HepG2 (cell line): Measurements from ENCODE around the gene LDAH. TPM values are rescaled to one million over a fixed set of nuclear protein-coding genes. Genes with fewer than 3 reads are reported as not detected.

Experiments used
- CBX5 ChIP-seq: sonication (generic); formaldehyde crosslinking; IDR thresholded peaks from 2 replicates; pipeline ENCODE4 v1.4.0; 2020; ENCODE audit warnings: missing genetic modification reagents, borderline replicate concordance
- CEBPB ChIP-seq: IDR thresholded peaks from 2 replicates; pipeline ENCODE4 v1.6.1; 2011; ENCODE audit warnings: low read depth, low read length, improper control_type of control experiment, borderline replicate concordance
- ELF3 ChIP-seq: IDR thresholded peaks from 2 replicates; pipeline ENCODE4 v1.6.1; 2016; ENCODE audit warnings: missing genetic modification reagents, missing compliant biosample characterization
- FLYWCH1 ChIP-seq: sonication (generic); formaldehyde crosslinking; IDR thresholded peaks from 2 replicates; pipeline ENCODE4 v1.8.1; 2023; ENCODE audit warnings: mild to moderate bottlenecking, missing genetic modification reagents
- HOXA9 ChIP-seq: sonication (generic); formaldehyde crosslinking; IDR thresholded peaks from 2 replicates; pipeline ENCODE4 v1.8.1; 2022; ENCODE audit warnings: missing genetic modification reagents, mild to moderate bottlenecking, moderate library complexity, borderline replicate concordance
- KDM5B ChIP-seq: sonication (generic); formaldehyde crosslinking; IDR thresholded peaks from 2 replicates; pipeline ENCODE4 v1.4.0; 2020; ENCODE audit warnings: missing genetic modification reagents, mild to moderate bottlenecking, borderline replicate concordance
- KLF6 ChIP-seq: IDR thresholded peaks from 2 replicates; pipeline ENCODE4 v1.8.0; 2016; ENCODE audit warnings: missing biosample characterization, missing genetic modification reagents
- NAIF1 ChIP-seq: sonication (generic); formaldehyde crosslinking; IDR thresholded peaks from 2 replicates; pipeline ENCODE4 v1.5.0; 2020; ENCODE audit warnings: mild to moderate bottlenecking, missing genetic modification reagents, borderline replicate concordance
- PHF21A ChIP-seq: sonication (generic); formaldehyde crosslinking; IDR thresholded peaks from 2 replicates; pipeline ENCODE4 v1.5.0; 2020; ENCODE audit warnings: mild to moderate bottlenecking, missing genetic modification reagents
- REPIN1 ChIP-seq: sonication (generic); formaldehyde crosslinking; IDR thresholded peaks from 2 replicates; pipeline ENCODE4 v1.8.0; 2022; ENCODE audit warnings: missing genetic modification reagents, low read depth, mild to moderate bottlenecking, borderline replicate concordance
- TBP ChIP-seq: sonication (generic); formaldehyde crosslinking; IDR thresholded peaks from 2 replicates; pipeline ENCODE4 v1.5.0; 2020; ENCODE audit warnings: missing genetic modification reagents
- THRA ChIP-seq: sonication (generic); formaldehyde crosslinking; IDR thresholded peaks from 2 replicates; pipeline ENCODE4 v1.4.0; 2020; ENCODE audit warnings: missing genetic modification reagents, borderline replicate concordance
- ZBTB8A ChIP-seq: sonication (generic); formaldehyde crosslinking; IDR thresholded peaks from 2 replicates; pipeline ENCODE4 v1.4.0; 2020; ENCODE audit warnings: mild to moderate bottlenecking, low read depth, missing genetic modification reagents, borderline replicate concordance
- ZMYM2 ChIP-seq: sonication (generic); formaldehyde crosslinking; IDR thresholded peaks from 2 replicates; pipeline ENCODE4 v1.8.0; 2022; ENCODE audit warnings: mild to moderate bottlenecking, missing genetic modification reagents
- ZNF18 ChIP-seq: sonication (generic); formaldehyde crosslinking; IDR thresholded peaks from 2 replicates; pipeline ENCODE4 v1.8.0; 2022; ENCODE audit warnings: mild to moderate bottlenecking, missing genetic modification reagents; ENCODE audit not compliant: insufficient replicate concordance
- ZNF225 ChIP-seq: sonication (generic); formaldehyde crosslinking; IDR thresholded peaks from 2 replicates; pipeline ENCODE4 v1.4.0; 2020; ENCODE audit warnings: mild to moderate bottlenecking, missing genetic modification reagents
- ZNF605 ChIP-seq: sonication (generic); formaldehyde crosslinking; IDR thresholded peaks from 2 replicates; pipeline ENCODE4 v1.8.0; 2022; ENCODE audit warnings: mild to moderate bottlenecking, missing genetic modification reagents
- ZNF639 ChIP-seq: conservative IDR thresholded peaks from 2 replicates; pipeline ENCODE4 v1.6.1; 2018; ENCODE audit warnings: missing genetic modification reagents
- ZNF747 ChIP-seq: sonication (generic); formaldehyde crosslinking; IDR thresholded peaks from 2 replicates; pipeline ENCODE4 v1.8.1; 2023; ENCODE audit warnings: missing genetic modification reagents, mild to moderate bottlenecking, borderline replicate concordance
- ZNF782 ChIP-seq: sonication (generic); formaldehyde crosslinking; IDR thresholded peaks from 2 replicates; pipeline ENCODE4 v1.4.0; 2020; ENCODE audit warnings: missing genetic modification reagents, mild to moderate bottlenecking, borderline replicate concordance
- ZNF784 ChIP-seq: sonication (generic); formaldehyde crosslinking; IDR thresholded peaks from 2 replicates; pipeline ENCODE4 v1.5.1; 2020; ENCODE audit warnings: missing genetic modification reagents, mild to moderate bottlenecking, borderline replicate concordance
- ZNF839 ChIP-seq: sonication (generic); formaldehyde crosslinking; IDR thresholded peaks from 2 replicates; pipeline ENCODE4 v1.4.0; 2020; ENCODE audit warnings: missing genetic modification reagents, mild to moderate bottlenecking, borderline replicate concordance
- polyA plus RNA-seq, 8 experiments: library from polyadenylated mRNA; depleted of rRNA in 3 of 8; stranded (reverse) in 7 of 8; unstranded in 1 of 8; fragments of >200 nt; fragmentation: Illumina TruSeq in 4 of 8; extraction: Trizol in 4 of 8; gene quantifications; 2 replicates each; pipeline versions ENCODE4 v1.2.1 to v1.2.3, GENCODE V29; 2011 to 2016; ENCODE audit warnings: low read depth in 4 of 8, missing spikeins in 1 of 8, mixed read lengths in 1 of 8; ENCODE audit not compliant: insufficient read depth in 1 of 8
- total RNA-seq, 5 experiments: library from RNA; depleted of rRNA; stranded (reverse); fragments of >200 nt; fragmentation: Illumina TruSeq; extraction: Trizol; gene quantifications; 2 replicates each; pipeline ENCODE4 v1.2.3, GENCODE V29; 2016; ENCODE audit warnings: low read depth in 1 of 5

The LDAH gene
- total and polyA plus RNA-seq, 2 of the 13 experiments (the other 11 are each of a cell fraction or from before 2014, with no cell fraction given) = 28.8 to 46.2 TPM

GRCh38 chr2:20667531-20668401 is 155.1 kb downstream of the LDAH start (continued):
- TF ChIP-seq ZMYM2 (CRISPR knock-in tag) = peak; percentile 41; the same call in 1 of the 2 replicates
- TF ChIP-seq CEBPB = no peak
- TF ChIP-seq ZNF605 = peak; percentile 64
- 0 out of 2 replicates have a peak, but pooled peaks have one; percentile 36 for TF ChIP-seq HOXA9 (CRISPR knock-in tag)
- no peak for TF ChIP-seq ZNF782
- no peak for TF ChIP-seq KLF6 (CRISPR knock-in tag)
- 0 out of 2 replicates have a peak, but pooled peaks have one; percentile 29 for TF ChIP-seq ZNF639 (CRISPR knock-in tag)
- peak; percentile 30; the same call in 1 of the 2 replicates for TF ChIP-seq PHF21A (CRISPR knock-in tag)
- no peak; the same call in 1 of the 2 replicates for TF ChIP-seq ZNF747 (CRISPR knock-in tag)
- no peak for TF ChIP-seq FLYWCH1
- no peak for TF ChIP-seq NAIF1 (CRISPR knock-in tag)
- TF ChIP-seq THRA (CRISPR knock-in tag) = peak; percentile 26; the same call in 1 of the 2 replicates
- 0 out of 2 replicates have a peak, but pooled peaks have one; percentile 37 for TF ChIP-seq ZNF225 (CRISPR knock-in tag)
- TF ChIP-seq TBP (CRISPR knock-in tag) = 0 out of 2 replicates have a peak, but pooled peaks have one; percentile 71
- TF ChIP-seq KDM5B = peak; percentile 74; the same call in 1 of the 2 replicates
- no peak for TF ChIP-seq ZBTB8A
- no peak for TF ChIP-seq ZNF18 (CRISPR knock-in tag)
- 0 out of 2 replicates have a peak, but pooled peaks have one; percentile 51 for TF ChIP-seq ZNF784 (CRISPR knock-in tag)
- TF ChIP-seq REPIN1 = peak; percentile 17; the same call in 1 of the 2 replicates
- peak; percentile 12; the same call in 1 of the 2 replicates for TF ChIP-seq ELF3 (CRISPR knock-in tag)
- no peak for TF ChIP-seq ZNF839 (CRISPR knock-in tag)
- TF ChIP-seq CBX5 = no peak
